22Rv1 (cell line): Measurements from ENCODE around the gene PPP2R2B.

Experiments
- ZFX ChIP-seq: fragments of 450-650 bp; IDR thresholded peaks from 2 replicates; pipeline ENCODE4 v1.6.1; 2017; ENCODE audit warnings: antibody characterized with exemption, borderline replicate concordance
- TF ChIP-seq, protein P1 (sequence below): fragments of 450-650 bp; IDR thresholded peaks from 2 replicates; pipeline ENCODE4 v1.5.1; 2017; ENCODE audit warnings: mild to moderate bottlenecking

DNA sequence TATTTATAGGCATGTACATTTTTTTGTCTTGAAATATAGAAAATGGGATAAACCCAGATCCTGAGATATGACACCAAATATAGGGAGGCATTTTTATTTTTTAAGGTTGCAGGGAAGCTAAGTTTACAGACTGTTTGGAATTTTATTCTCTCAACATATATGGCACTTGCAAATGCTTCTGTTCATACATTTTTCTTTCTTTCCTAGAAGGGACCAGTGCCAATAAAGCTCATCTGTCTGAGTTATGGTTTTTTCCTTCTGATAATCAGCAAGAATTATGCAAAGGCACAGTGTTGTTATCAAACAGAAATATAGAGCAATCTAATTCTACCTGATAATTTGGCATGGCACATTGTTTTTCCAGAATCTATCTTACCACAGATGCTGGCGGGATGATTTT, 205.7 kb downstream of the PPP2R2B start:
- TF ChIP-seq, protein P1, sequence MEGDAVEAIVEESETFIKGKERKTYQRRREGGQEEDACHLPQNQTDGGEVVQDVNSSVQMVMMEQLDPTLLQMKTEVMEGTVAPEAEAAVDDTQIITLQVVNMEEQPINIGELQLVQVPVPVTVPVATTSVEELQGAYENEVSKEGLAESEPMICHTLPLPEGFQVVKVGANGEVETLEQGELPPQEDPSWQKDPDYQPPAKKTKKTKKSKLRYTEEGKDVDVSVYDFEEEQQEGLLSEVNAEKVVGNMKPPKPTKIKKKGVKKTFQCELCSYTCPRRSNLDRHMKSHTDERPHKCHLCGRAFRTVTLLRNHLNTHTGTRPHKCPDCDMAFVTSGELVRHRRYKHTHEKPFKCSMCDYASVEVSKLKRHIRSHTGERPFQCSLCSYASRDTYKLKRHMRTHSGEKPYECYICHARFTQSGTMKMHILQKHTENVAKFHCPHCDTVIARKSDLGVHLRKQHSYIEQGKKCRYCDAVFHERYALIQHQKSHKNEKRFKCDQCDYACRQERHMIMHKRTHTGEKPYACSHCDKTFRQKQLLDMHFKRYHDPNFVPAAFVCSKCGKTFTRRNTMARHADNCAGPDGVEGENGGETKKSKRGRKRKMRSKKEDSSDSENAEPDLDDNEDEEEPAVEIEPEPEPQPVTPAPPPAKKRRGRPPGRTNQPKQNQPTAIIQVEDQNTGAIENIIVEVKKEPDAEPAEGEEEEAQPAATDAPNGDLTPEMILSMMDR, result no peak
- no peak for TF ChIP-seq ZFX
